Central memory CD4-positive, alpha-beta T cell (primary cell): ENCODE results near the gene DMGDH.

Source experiments
- DNase-seq: peaks from one replicate; pipeline ENCODE4 v3.0.0; 2022
- total RNA-seq, 3 experiments: gene quantifications; one replicate each; lab custom pipeline; 2026; lab: John Stamatoyannopoulos, UW

The DMGDH gene
- 0.38 to 0.77 (median 0.42) reads per million in 3 experiments for total RNA-seq

DNA sequence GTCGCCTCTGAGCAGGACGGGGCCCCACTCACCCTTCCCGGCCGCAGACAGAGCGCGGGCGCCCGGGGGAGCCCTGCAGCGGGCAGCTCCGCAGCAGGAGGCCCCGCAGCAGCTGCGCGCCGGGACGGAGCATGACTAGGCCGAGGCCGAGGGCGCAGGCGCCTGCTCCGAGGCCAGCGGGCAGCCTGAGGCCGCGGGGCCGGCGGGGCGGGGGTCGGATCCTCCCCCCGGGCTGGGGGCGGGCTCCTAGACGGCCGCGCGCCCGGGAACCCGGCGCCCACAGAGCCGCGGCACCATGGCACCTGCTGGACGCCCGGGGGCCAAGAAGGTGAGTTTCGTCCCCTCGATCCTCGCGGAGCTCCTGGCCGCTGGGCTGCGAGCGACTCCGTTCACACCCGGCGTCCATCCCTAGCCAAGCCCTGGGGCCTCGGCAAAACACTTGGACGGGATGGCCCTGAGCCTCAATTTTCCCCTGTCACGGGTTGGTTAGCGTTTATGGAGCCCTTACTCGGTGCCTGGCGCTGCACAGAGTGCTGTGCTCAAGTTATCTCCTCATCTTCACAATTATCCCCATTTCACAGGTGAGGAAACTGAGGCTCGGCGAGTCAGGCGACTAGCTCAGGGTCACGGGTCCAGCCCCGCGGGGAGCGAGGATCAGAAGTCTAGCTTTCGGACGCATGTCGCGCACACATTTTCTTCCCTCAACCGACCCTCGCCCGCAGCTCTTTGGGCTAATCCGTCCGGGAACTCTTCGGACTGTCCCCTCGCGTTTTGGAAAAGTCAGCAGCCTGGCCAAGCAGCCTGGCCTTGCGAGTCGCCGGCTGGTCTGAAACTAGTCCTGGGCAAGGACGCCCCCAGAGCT, at the start of gene DMGDH, which contains the start of gene BHMT2:
Gene DMGDH, minus strand, starts transcription at position 187 of the 862 bp plus-strand sequence. Its CDS starts 54 bp downstream, at position 133.
Gene BHMT2, plus strand, starts transcription at position 280 of the 862 bp plus-strand sequence. Its CDS starts 16 bp downstream, at position 296.
- DNase-seq: no peak

GRCh38 chr5:79112703-79113058, 43.2 kb upstream of the DMGDH start:
- no peak for DNase-seq

DNA sequence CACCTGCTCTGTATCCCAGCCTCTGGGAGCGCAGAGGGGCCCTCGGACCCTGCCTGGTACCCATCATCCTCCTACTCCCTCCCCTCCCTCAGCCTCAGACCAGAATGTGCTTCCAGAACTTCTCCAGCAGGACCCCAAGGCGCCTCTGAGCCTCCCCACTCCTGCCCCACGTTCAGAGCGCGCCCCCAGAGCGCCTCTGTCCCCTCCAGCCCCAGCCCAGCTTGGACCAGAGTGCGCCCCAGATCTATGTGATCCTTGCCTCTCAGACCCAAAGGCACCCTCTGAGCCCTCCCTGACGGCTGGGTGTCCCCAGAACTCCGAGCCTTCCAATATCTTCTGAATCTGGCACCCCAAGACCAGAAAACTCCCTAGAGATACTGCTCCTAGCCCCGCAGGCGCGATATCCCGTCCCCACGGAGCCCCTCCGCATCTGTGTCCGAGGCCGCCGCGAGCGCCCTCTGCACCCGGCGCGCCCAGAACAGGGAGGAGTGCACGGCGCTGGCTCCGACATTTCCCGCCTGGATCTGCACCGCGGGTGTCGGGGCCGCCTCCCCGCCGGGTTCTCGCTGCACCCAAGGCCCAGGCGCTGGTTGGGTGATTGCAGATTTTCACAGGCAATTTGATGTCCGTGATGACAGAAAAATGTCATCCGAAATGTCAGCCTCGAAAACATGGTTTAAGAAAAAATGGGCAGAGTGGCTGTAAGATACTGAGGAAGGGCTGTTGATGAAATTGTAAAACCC, 42.7 kb upstream of the DMGDH start:
- DNase-seq: no peak

DNA sequence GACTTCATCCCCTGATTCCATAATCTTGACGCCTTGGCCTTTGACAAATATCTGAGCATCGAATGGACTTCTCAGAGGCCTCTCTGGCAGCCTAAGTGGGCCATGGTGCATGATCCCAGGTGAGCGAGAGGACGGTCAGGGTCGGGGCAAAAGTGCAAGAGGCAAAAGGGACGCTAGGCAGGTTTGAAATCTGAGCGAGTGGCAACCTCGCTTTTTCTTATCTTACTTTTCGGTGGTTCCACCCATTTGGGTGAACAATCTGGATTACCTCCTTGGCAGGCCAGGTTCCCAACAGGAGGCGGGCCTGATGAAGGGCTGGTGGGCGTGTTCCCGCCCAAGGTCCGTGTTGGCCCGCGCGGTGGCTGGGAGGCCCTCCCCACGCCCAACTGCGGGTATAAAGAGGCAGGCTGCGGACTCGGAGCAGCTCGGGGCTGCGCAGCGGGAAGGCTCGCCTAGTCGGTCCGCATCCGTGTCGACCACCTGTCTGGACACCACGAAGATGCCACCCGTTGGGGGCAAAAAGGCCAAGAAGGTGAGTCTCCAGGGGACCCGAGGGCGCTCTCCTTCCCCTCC, 42.0 kb upstream of the DMGDH start, which contains the start of gene BHMT:
Gene BHMT, plus strand, starts transcription at position 423 of the 573 bp plus-strand sequence. Its CDS starts 77 bp downstream, at position 500.
- no peak for DNase-seq

- DNase-seq: peak; percentile 3
Measured at GRCh38 chr5:79109527-79110492, 40.3 kb upstream of the DMGDH start.

DNA sequence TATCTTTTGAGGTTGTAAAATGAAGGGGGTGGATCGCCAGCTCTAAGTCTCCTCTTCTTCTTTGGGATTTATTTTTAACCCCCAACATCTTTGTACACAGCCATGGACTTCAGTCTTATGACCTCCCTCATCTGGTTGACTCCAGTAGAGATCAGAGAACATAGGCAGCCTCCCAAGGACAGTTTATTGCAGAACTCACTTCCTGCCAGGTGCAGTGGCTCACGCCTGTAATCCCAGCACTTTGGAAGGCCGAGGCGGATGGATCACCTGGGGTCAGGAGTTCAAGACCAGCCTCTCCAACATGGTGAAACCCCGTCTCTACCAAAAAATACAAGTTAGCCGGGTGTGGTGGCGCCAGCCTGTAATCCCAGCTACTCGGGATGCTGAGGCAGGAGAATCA, 39.3 kb upstream of the DMGDH start:
- no peak for DNase-seq

- no peak for DNase-seq
Measured at GRCh38 chr5:79108086-79108485, 38.6 kb upstream of the DMGDH start.

DNA sequence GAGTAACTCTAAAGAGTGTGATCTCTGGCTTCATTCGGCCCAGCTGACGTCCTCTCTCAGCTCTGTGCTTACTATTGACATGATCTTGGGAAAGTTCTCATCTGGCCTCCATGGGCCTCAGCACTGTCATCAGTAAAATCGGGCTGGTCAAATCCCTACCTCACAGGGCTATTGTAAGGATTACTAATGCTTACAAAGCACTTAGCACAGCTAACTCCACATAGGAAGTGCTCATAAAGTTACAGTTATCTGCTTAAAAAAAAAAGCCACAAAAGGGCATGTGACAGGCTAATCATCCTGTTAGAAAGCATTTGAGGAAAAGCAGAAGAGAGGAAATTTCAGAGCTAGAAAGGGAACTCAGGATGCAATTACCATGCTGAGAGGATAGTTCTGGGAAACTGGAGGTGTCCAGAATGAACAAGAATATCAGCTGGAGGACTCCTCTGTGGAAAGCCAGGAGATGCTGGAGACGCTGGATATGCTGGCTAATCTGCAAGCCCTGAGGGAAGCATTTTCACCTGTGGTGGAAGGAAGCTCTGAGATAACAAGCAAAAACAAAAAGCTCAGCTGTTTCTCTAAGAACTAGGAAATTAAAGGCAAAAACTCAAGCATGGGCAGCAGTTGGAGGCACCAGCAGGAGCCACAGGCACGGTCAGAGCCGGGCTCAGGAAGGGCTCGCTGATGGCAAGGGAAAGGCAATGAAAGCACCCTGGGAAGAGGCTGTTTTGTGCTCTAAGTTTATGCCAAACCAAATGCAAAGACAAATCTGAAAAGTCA, 37.7 kb upstream of the DMGDH start:
- no peak for DNase-seq

DNA sequence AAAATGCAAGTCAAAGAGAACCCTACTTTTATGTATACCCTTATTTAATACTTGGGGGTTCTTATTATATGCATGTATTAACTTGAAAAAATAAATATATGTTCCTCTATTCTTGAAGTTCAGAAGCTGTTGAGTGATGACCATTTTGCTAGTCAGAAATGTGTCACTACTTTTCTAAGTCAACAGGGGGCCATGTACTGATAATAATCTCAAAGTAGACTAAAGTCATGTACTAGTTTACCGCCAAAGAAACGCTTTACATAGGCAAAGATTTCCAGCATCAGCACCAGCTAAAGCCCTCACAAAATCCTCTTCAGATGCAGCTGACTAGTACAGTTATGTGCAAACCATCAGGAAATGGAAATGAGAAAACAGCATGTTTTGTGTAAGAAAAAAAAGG, 36.4 kb upstream of the DMGDH start:
- no peak for DNase-seq

- DNase-seq: no peak
Measured at GRCh38 chr5:79093762-79094161, 24.3 kb upstream of the DMGDH start.

DNA sequence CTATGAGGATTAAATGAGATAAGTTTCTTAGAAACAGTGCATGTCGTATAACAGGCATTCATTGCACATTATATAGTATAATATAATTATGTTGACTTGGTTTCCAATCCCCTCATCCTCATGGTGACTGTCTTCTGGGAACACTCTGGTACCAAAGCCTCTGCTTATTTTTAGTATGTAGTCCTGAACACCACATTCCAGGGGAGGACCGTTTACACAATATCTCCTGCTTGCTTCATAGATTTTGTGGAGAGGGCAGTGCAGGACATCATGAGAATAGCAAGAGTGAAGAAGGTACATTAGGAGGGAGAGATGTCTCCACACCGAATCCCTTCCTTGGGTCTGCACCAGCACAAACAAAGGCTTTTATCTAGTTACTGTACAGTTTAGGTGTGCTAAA, 21.6 kb upstream of the DMGDH start:
- no peak for DNase-seq

GRCh38 chr5:79088507-79088906, 19.0 kb upstream of the DMGDH start:
- DNase-seq: no peak

GRCh38 chr5:79086116-79086515, 16.6 kb upstream of the DMGDH start:
- no peak for DNase-seq

DNA sequence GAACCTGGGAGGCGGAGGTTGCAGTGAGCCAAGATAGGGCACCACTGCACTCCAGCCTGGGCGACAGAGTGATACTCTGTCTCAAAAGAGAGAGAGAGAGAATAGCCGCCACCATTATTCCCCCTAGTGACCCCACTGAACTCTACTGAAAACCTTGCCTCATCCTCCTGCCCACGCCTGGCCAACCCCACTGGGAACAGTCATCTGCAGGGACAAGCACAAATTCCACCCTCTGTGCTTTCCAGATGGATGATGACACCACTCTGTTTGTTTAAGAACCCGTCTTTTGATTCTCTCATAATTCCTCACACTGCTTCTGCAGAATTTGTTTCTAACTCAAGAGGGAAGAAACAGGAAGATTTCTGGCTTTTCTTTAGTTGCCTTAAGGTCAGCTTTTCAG, 12.3 kb upstream of the DMGDH start:
- no peak for DNase-seq

DNA sequence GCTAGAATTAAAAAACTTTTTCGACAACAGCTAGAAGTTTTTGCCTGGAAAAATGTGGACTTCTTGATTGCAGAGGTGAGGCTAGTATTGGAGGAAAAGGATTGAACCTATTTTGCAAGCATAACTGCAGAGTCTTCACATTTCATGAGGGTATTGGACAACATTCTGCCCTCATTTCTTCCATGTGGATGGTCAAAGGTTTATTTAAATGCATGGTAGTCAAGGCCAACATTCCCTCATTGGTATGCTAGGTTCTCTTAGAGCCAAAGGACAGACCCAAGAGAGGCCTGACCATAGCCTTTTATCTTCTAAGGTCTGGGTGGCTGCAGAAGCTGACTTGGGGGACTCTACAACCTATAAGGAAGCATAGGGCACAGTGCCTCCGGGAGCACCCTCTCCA, 11.3 kb upstream of the DMGDH start:
- DNase-seq: no peak

DNA sequence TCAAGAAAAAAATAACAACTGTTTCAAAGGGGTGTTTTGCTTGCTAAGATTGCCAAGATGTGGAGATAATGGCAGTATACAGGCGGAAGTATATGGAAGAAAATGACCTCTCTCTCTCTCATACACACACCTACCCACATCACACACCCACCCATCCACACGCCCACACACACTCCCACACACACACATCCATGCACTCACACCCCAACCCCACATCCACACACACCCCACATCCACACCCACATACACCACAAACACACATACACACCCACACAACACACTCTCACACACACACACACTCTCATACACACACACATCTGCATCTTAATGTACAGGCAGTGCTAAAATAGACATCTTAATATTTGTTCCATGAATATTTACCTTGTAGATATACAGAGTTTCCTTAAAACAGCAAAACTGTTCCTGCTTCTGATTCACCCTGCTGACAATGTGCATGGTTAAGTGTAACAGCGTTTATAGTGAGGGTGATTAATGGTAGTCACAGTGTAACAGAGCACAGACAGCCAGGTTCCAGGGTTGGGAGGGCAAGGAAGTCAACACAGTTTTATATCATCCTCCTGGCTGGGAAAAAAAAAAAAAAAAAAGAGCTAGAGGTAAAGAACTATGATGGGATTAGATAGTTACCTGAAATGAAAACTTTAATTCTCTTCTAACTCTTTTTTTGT, 8.3 kb upstream of the DMGDH start:
- no peak for DNase-seq

DNA sequence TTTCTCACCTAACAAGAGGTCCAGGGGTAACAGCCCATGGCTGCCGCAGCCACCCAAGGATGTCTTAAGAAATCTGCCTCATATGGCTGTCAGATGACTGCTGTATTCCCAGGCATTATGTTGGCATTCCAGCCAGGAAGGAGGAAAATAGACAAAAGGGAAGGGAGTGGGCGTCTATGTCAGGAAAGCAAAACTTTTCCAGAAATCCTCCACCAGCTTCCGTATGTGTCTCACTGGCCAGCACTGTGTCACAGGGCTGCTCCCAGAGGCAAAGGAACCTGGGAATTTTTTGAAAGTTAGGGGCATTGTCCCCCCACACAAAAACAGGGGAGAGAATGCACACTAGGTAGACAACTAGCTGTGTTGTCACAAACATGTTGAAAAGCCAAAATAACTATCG, 7.3 kb upstream of the DMGDH start:
- no peak for DNase-seq

- no peak for DNase-seq
Measured at GRCh38 chr5:79075646-79076426, 6.4 kb upstream of the DMGDH start.

GRCh38 chr5:79074641-79075040, 5.2 kb upstream of the DMGDH start:
- no peak for DNase-seq

- DNase-seq: no peak
Measured at GRCh38 chr5:79070350-79070667, 835 bp upstream of the DMGDH start.
